ENCODE data around the gene RAB37.

The RAB37 gene

DNA sequence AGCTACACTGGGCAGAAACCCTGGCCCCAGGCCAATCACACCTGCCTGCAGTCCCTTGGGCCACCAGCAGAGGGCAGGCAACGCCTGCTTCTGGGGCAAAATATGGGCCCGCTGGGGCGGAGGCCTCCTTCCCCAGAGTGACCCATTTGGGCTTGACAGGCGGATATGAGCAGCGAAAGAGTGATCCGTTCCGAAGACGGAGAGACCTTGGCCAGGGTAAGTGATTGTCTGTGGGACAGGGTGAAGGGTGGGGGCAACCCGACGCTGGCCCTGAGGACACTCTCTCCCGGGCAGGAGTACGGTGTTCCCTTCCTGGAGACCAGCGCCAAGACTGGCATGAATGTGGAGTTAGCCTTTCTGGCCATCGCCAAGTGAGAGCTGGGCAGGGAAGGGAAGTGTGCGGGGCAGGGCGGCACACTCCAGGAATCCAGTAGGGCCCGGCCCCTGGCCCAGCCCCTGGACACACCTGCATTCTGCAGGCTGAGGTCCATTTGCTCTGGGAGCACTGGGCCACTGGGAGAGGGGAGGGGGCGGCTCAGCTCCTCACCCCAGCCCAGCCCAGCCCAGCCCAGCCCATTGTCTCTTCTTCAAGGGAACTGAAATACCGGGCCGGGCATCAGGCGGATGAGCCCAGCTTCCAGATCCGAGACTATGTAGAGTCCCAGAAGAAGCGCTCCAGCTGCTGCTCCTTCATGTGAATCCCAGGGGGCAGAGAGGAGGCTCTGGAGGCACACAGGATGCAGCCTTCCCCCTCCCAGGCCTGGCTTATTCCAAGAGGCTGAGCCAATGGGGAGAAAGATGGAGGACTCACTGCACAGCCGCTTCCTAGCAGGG, 7.9 kb downstream of the RAB37 start:
- peak; percentile 41 for DNase-seq (ENCODE audit: low read depth)

DNA sequence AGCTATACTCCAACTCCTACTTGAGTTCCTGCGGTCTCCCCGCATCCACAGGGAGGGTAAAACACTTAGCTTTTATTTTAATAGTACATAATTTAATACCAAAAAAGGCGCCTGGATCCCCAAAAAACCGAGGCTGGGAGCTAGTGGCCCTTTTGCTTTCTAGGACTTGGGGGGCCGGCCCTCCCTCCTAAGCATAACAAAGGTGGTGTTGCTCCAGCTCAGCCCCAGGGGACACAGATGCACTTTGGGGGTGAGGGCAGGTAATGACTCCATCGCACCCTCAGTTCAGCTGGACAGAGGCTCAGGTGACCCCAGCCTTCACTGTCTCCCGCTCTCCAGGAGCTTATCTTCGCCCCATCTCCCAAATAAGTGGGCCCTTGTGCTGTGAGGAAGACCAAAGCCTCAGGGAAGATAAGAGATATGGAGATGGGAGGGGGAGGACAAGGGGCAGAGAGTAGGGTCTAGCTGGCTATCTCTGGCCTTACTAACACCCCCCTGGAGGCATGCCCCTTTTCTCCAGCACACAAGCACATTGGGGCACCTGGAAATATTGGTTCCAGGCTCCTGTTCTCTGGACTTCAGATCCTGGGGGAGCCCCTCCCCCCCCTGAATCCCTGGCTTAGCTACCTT, 8.6 kb downstream of the RAB37 start:
- no peak for DNase-seq (ENCODE audit: low read depth)

DNA sequence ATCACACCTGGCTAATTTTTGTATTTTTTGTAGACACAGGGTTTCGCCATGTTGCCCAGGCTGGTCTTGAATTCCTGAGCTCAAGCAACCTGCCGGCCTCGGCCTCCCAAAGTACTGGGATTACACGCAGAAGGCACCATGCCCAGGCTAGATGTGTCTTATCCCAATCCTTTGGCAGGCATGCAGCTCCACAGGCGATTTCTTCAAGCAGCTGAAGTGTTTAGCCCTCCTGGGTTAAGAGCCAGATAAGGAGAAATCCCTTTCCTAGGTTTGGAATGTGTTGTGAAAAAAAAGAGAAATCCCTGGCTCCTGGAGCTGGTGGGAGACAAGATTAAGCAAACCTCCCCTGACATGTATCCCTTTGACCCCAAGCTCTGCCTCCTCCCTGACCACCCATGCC, 9.3 kb downstream of the RAB37 start:
- DNase-seq (ENCODE audit: low read depth), result no peak

DNA sequence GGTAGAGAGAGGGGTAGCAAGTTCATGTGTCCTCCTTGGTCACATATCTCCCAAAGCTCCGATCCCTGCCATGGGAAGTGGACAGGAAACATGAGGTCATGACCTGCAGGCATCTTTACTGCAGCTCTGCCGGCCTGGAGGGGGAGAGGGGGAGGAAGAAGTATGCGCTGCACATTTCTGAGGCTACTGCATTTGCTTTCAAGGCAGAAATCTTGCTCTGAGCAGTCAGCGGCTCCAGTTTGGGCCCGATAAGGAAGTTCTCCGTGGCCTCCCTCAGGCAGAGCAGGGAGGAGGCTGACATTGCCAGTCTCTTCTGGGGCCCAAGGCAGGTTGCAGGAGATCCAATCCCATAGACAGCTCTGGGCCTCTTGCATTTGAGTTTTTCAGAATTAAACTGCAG, 9.9 kb downstream of the RAB37 start:
- DNase-seq (ENCODE audit: low read depth), result no peak

DNA sequence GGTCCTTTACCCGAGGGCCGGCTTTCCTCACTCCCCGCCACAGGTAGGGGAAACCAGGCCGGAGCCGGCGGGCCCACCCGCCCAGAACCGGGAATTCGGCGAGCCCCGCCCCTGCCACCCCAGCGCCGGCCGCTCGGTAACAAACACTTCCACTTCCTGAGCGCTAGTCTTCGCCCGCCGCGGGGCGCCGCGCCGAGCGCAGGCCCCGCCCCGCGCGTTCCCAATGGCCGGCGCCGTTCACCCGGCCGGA, 11.1 kb downstream of the RAB37 start:
- DNase-seq (ENCODE audit: low read depth), result no peak

DNA sequence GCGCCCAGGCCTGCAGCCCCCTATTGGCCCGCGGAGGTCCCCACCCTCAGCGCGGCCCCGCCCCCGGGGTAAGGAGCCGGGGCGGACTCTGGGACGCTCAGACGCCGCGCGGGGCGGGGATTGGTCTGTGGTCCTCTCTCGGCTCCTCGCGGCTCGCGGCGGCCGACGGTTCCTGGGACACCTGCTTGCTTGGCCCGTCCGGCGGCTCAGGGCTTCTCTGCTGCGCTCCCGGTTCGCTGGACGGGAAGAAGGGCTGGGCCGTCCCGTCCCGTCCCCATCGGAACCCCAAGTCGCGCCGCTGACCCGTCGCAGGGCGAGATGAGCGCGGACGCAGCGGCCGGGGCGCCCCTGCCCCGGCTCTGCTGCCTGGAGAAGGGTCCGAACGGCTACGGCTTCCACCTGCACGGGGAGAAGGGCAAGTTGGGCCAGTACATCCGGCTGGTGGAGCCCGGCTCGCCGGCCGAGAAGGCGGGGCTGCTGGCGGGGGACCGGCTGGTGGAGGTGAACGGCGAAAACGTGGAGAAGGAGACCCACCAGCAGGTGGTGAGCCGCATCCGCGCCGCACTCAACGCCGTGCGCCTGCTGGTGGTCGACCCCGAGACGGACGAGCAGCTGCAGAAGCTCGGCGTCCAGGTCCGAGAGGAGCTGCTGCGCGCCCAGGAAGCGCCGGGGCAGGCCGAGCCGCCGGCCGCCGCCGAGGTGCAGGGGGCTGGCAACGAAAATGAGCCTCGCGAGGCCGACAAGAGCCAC, 11.6 kb downstream of the RAB37 start, which contains the start of gene NHERF1:
Gene NHERF1 (plus strand): TSS at position 100 of the 750 bp plus-strand sequence. CDS start 219 bp downstream, at position 319.
- peak; percentile 38 for DNase-seq (ENCODE audit: low read depth)

DNA sequence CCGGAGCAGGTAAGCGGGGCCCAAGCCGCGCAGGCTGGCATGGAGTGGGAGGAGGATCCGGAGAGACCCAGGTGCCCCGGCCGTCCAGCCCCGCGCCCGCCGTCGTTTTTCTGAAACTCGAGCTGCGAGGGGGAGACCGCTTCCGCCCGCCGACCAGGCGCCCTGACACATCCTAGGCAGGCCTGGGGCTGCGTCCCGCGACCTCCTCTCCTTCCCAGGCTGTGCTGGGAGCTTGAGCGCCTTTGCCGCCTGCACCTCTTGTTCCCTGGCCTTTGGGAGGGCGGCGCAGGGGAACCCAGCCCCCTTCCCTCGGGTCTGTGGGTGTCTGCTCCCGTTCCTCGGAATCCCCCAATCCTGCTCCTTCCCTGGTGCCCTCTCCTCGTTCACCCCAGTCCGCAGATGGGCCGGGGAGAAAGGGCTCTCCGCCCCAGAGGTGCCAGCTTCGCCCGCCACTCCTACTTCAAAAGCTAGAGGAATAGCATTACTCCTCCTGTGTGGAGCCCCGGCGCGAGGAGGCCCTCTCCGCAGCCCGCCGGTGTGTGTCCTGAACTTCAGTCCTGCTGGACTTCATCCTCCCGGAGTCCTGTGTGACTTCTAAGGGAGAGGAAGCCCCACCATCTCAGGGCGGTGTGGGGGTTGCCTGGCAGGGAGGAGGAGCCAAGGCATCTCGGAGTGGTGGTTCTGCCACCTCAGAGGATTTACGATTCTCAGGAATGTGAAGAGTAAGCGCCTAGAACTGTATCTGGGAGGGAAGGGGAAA, 12.4 kb downstream of the RAB37 start:
- no peak for DNase-seq (ENCODE audit: low read depth)

DNA sequence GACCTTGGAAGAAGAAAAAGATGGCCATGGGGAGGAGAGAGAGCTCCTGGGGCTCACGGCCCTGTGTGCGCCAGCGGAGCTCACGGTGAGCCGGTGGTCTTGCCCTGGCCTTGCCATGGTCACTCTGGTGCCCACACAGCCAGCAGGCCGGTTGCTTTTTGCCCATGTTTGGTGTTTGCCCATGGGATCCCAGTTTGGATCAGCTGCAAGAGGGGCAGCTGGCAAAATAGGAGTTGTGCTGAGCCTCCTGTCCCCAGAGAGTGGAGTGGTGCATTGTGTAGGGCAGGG, 12.9 kb downstream of the RAB37 start:
- DNase-seq (ENCODE audit: low read depth), result no peak

DNA sequence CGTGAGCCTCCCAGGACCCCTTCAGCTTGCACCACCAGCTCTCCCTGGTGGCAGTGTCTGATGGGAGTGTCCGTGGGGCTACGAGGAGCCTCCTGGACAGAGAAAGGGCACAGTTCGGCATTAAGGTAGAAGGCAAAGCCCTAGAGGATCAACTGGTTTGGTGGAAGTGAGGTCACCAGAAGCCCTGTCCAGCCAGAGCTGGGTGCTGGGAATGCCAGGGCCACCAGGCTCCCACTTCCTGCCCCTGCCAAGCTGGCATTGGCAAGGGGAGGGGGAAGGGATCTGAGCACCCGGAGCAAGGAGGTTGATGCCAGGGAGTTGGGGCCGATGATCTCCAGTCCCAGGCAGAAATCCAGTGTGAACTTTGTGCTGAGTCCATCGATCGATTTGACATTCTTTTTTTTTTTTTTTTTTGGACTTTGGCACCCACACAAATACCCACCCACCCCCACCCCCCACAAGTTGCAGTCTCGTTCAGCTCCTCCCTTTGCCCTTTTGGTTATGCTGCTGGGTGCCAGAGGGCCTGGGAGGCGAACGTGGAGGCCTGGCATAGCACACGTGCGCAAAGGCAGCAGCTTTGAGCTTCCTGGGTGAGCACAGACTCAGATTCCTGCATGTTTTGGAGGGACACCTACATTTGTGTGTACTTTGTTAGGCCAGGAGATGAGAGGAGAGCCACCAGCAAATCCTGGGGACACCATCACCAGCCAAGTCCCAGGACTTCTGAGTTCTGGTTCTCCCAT, 13.4 kb downstream of the RAB37 start:
- DNase-seq (ENCODE audit: low read depth), result no peak

DNA sequence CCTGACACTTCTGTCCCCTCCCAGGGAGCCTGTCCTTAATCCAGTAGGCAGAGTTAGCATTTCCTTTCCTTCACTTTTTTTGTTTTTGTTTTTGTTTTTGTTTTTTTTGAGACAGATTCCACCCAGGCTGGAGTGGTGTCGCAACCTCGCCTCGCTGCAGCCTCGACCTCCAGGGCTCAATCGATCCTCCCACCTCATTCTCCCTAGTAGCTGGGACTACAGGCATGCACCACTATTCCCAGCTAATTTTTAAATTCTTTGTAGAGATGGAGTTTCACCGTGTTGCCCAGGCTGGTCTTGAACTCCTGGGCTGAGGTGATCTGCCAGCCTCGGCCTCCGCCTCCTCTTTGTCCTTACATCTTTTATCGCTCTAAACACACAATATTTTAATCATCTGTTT, 15.4 kb downstream of the RAB37 start:
- DNase-seq (ENCODE audit: low read depth), result no peak

DNA sequence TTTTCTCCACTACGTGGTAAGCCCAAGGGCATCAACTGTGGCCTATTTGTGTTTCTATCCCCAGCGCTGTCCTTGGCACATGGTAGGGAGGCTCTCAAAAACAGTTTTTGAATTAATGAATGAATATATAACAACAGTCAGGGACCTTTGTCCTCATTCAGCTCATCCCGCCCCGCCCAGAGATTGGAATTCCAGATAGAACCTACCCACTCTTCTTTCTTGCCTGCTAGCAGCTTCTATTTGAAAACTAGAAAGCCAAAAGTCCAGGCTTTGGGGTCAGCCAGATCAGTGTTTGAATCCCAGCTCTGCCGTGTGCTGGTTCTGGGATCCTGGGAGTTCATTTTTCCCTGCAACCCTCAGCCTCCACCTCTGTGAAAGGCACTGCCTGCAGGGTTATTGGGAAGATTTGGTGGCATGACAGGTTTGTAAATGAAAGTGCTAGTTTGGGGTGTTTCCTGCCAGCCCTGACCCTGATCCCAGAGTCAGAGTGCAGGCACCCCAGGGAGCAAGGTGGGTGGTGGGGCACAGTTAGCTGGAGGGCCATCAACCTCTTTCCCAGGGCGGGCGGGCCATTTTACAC, 15.9 kb downstream of the RAB37 start:
- DNase-seq (ENCODE audit: low read depth), result no peak

DNA sequence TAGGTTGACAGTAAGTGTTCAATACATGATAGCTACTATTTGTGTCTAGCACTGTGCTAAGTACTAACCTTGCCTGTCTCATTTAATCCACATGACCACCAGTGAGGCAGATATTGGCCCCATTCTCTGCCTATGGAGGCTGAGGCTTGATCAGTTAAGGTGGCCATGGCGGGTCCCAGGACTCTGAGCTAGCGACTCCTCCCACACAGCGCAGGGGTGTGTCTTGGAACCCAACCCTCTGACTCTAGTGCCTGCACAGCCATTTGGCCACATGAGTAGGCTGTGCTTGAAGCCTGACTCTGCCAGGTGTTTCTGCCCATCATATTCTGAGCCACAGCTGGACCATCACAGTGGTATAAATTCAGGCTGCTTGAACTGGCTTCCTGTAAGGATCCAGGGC, 17.8 kb downstream of the RAB37 start:
- DNase-seq (ENCODE audit: low read depth), result no peak

DNA sequence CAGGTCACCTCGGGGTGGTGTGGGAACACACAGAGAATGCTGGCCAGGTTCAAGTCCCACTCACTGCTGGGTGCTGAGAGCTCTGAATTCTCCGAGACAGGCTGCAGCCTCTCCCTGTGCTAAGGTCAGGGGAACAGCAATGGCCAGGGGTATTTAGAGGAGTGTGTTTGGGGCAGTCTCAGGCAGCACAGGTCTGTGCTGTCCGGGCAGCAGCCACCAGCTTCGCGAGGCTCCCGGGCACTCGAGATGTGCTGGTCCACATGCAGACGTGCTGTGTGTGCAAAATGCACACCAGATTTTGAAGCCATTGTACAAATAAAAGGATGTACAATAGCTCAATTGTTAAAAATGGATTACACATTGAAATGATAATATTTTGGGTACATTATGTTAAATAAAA, 18.5 kb downstream of the RAB37 start:
- DNase-seq (ENCODE audit: low read depth), result no peak

DNA sequence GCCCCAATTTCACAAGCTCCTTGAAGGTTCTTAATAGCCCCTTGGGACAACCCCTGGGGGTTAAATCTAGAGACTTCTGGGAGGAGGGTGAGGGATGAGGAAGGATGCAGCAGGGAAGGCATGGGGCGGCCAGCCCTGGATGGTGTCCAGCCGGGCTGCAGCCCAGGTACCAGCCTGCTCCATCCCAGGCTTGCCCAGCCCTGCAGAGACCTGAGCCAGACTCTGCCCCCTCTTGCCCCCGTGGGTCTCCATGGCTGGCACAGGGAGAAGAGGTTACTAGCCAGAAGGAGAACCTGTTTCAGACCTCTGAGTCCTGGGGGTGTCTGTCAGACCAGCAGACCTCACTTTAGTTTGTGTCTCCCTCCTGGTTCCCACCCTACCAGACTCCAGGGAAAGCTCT, 19.8 kb downstream of the RAB37 start:
- DNase-seq (ENCODE audit: low read depth), result no peak

DNA sequence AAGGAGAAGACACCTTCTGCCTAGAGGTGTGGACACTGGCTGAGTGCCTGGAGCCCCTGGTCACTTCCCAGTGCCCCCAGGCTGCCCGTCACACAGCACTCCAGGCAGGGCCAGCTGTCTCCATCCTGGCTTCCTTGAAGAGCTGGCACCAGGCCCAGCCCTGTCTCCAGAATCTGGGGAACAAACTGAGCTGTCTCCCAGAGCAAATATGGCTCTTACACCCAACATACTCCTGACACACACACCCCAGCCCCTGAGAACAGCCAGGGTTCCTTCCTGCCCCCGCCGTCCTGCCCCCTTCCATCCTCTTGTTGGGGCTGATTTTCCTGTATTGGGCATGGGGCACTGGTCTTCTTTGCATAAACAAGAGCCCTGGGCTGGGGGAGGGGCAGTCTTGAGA, 20.4 kb downstream of the RAB37 start:
- no peak for DNase-seq (ENCODE audit: low read depth)

DNA sequence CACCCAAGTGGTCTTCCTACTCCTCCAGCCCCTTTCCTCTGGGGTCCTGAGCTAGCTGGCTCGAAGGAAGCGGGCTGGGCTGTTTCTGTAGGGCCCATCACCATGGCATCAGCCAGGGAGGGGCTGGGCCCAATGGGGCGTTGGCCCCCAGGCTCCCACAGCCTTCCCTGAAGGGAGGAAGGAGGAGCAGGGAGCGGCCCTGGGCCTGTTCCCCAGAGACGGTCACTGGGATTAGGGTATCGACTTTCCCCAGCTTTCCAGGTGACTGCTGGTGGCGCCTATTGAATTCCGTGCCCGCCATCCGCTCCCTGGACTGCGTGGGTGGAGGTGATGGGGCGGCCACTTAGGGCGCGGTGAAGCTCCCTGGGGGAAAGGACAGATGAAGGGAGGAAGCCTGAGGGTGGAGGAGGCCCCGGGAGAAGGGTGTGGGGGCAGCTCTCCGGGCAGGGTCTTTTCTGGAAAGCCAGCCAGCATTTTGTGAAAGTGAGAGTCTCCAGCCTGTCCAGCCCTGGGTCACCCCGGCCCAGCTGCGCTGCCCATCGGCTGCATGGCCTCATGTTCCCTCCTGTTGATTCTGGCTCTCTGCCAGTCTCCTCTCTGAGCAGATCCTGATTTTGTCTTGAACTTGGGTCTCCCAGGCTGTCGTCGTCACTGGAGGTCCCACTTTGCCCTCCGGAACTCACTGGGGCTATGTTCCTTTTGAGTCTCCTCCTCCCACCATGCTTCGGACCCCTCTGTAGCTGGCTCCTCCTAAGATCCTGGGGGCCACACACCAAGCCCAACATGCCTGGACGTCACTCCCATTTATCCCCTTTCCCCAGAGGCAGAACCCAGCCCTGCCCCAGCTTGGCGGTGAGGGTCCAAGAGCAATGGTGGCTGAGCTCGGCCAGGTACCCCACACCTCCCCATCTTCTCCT, 21.1 kb downstream of the RAB37 start:
- no peak for DNase-seq (ENCODE audit: low read depth)

DNA sequence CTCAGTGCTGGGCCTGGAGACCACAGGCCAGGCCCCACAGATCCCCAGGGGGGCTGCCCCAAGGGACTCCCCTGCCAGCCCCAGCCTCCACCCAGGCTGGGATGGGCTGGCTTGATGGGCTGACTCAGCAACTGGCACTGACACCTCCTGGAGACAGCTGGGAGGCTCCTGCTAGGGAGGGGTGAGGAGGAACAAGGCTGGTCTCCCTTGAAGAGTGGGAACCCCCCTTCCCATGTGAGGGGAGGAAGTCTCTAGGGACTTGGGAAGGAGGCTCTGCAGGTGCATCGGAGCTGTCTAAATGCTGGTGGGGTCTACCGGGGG, 21.8 kb downstream of the RAB37 start:
- no peak for DNase-seq (ENCODE audit: low read depth)

DNA sequence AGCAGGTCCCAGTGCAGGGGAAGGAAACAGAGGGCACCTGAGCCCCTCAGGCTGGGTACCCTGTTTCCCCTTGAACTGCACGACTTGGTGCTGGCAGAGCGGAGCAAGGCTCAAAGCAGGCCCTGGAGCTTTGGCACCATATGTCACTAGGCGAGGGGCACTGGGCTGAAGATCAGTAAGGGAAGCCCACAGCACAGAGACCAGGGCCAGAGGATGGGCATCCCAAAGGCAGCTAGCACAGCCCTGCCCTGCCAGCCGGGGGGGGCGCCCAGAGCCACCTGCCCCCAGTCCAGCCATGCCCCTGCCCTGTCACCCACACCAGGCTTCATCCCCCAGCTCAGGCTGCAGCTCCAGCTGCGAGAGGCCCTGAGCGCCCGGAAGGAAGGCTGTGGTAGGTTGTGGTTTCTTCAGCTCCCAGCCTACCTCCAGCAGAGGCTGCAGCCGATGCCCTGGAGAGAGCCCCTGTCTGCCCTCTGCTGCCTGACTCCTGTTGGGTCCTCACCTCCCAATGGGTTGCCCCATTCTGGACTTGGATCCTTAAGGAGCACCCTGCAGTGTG, 22.3 kb downstream of the RAB37 start:
- no peak for DNase-seq (ENCODE audit: low read depth)

DNA sequence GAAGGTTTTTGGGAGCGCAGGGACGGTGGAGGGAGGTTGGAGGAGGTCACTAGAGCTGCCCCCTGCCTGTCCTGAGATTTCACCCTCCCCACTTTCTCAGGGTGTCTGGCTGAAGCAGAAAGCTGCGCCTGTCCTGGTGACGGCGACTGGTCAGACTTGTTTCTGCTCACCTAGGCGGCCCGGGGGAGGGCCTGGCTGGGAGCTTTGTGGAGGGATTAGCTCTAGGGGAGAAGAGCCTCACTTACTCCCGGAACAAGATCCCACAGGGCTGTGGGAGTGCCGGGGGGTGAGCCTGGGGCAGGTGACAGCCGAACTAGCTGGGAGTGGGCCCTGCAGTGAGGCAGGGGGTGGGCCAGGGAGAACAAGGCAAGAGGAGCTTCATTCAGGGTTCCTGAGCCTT, 22.9 kb downstream of the RAB37 start:
- DNase-seq (ENCODE audit: low read depth), result no peak

DNA sequence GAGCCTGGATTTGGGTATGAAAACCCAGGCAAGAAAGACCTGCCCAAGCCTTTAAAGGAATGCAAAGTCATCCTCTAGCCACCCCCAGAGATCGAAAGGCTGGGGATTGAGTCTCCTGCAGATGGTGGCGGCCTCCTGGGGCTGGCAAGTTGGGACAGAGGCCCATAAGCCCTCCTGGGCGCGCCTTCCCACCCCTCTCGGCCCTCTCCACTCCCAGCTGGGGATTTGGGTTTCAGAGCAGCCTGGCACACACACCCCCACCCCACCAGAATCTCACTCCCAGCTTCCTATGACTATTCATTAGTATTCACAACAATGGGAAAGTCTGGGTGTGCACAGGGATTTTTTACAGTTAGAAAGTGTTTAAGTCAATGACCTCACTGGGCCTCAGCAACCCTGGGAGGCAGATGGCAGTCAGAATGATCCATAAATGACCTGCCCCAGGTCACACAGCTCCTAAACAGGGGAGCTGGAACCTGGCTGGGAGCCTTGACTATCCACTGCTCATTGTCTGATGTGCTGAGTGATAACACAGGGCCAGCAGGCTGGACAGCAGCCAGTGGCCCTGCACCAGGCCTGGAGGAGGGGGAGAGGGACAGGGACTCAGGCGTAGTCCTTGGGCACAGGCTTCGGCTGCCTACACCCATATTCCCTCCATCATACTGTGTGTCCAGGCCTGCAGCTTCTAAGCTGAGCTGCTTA, 23.5 kb downstream of the RAB37 start:
- no peak for DNase-seq (ENCODE audit: low read depth)

All from HS-27A (cell line).